ENCODE results near the gene SNAPC4. TPM values are rescaled to one million over a fixed set of nuclear protein-coding genes. Genes with fewer than 3 reads are reported as not detected.

The SNAPC4 gene
- total RNA-seq, 1 donor from 2014 or later, result 9.2 TPM

GRCh38 chr9:136372561-136373299 lies 27.2 kb downstream of the SNAPC4 start:
- peak; percentile 93 for DNase-seq (ENCODE audit: low read depth)

GRCh38 chr9:136372006-136372405 lies 28.0 kb downstream of the SNAPC4 start:
- DNase-seq (ENCODE audit: low read depth), result no peak

- DNase-seq (ENCODE audit: low read depth), result no peak
These were observed 28.5 kb downstream of the SNAPC4 start for GRCh38 chr9:136371533-136371880.

GRCh38 chr9:136370687-136371532 lies 29.1 kb downstream of the SNAPC4 start:
- DNase-seq (ENCODE audit: low read depth), result no peak

- DNase-seq (ENCODE audit: low read depth), result no peak
These were observed 29.9 kb downstream of the SNAPC4 start for GRCh38 chr9:136370037-136370436.

- DNase-seq (ENCODE audit: low read depth), result no peak
These were observed 31.8 kb downstream of the SNAPC4 start for GRCh38 chr9:136368190-136368589.

- no peak for DNase-seq (ENCODE audit: low read depth)
These were observed 32.4 kb downstream of the SNAPC4 start for GRCh38 chr9:136367296-136368145.

- no peak for DNase-seq (ENCODE audit: low read depth)
These were observed 33.1 kb downstream of the SNAPC4 start for GRCh38 chr9:136366826-136367225.

- no peak for DNase-seq (ENCODE audit: low read depth)
These were observed 34.2 kb downstream of the SNAPC4 start for GRCh38 chr9:136365775-136366222.

- no peak for DNase-seq (ENCODE audit: low read depth)
These were observed 34.8 kb downstream of the SNAPC4 start for GRCh38 chr9:136364942-136365774.

GRCh38 chr9:136363949-136364748 lies 35.8 kb downstream of the SNAPC4 start:
- no peak for DNase-seq (ENCODE audit: low read depth)

GRCh38 chr9:136363106-136363948 lies 36.6 kb downstream of the SNAPC4 start, which contains the start of gene DNLZ:
Gene DNLZ (minus strand): TSS chr9:136363744. CDS start chr9:136363714, 30 bp downstream.
- peak; percentile 95 for DNase-seq (ENCODE audit: low read depth)

GRCh38 chr9:136362450-136362784 lies 37.6 kb downstream of the SNAPC4 start:
- DNase-seq (ENCODE audit: low read depth), result no peak

- no peak for DNase-seq (ENCODE audit: low read depth)
These were observed 38.1 kb downstream of the SNAPC4 start for GRCh38 chr9:136361754-136362449.

GRCh38 chr9:136361047-136361753 lies 38.8 kb downstream of the SNAPC4 start:
- no peak for DNase-seq (ENCODE audit: low read depth)

- DNase-seq (ENCODE audit: low read depth), result no peak
These were observed 39.9 kb downstream of the SNAPC4 start for GRCh38 chr9:136359774-136360718.

Data from myocyte (in vitro differentiated cells).